ENCODE measurements around the gene DBNDD1.
A peak's percentile ranks its signal among the peaks of the same experiment; 100 is the strongest.

The DBNDD1 gene

GRCh38 chr16:90034504-90034903 is 15.2 kb upstream of the DBNDD1 start:
- Histone ChIP-seq H3K4me1 (ENCODE audit: insufficient read depth, low read length) (no peaks in the 10 kb centered on the region), H3K27ac (ENCODE audit: low read depth, low read length) (no peak overlapping the region), H3K9ac (ENCODE audit: low read depth, low read length) (no peak overlapping the region), H3K36me3 (ENCODE audit: insufficient read depth, low read length) (peaks cover 76% of the 10 kb centered on the region), H3K27me3 (ENCODE audit: insufficient read depth, low read length) (no peaks in the 10 kb centered on the region), H3K9me3 (ENCODE audit: insufficient read depth, low read depth, low read length) (no peaks in the 10 kb centered on the region), H3K4me3 (ENCODE audit: low read length) (no peak overlapping the region)
- 90% methylated on average over 7 of the region's 8 CpGs for WGBS

GRCh38 chr16:90033387-90033786 is 14.1 kb upstream of the DBNDD1 start:
- Histone ChIP-seq H3K9me3 (ENCODE audit: insufficient read depth, low read depth, low read length) (no peaks in the 10 kb centered on the region), H3K27me3 (ENCODE audit: insufficient read depth, low read length) (no peaks in the 10 kb centered on the region), H3K27ac (ENCODE audit: low read depth, low read length) (no peak overlapping the region), H3K4me1 (ENCODE audit: insufficient read depth, low read length) (no peaks in the 10 kb centered on the region), H3K36me3 (ENCODE audit: insufficient read depth, low read length) (peaks cover 73% of the 10 kb centered on the region), H3K4me3 (ENCODE audit: low read length) (no peak overlapping the region), H3K9ac (ENCODE audit: low read depth, low read length) (no peak overlapping the region)
- 95% methylated on average over 4 of the region's 4 CpGs for WGBS

GRCh38 chr16:90032674-90033331 is 13.5 kb upstream of the DBNDD1 start:
- Histone ChIP-seq H3K27ac (ENCODE audit: low read depth, low read length) (no peak overlapping the region), H3K9ac (ENCODE audit: low read depth, low read length) (no peak overlapping the region), H3K9me3 (ENCODE audit: insufficient read depth, low read depth, low read length) (no peaks in the 10 kb centered on the region), H3K27me3 (ENCODE audit: insufficient read depth, low read length) (no peaks in the 10 kb centered on the region), H3K4me3 (ENCODE audit: low read length) (no peak overlapping the region), H3K36me3 (ENCODE audit: insufficient read depth, low read length) (peaks cover 70% of the 10 kb centered on the region), H3K4me1 (ENCODE audit: insufficient read depth, low read length) (no peaks in the 10 kb centered on the region)
- WGBS = 95% methylated on average over 8 of the region's 8 CpGs

- Histone ChIP-seq H3K36me3 (ENCODE audit: insufficient read depth, low read length) (peaks cover 64% of the 10 kb centered on the region), H3K4me3 (ENCODE audit: low read length) (no peak overlapping the region), H3K9me3 (ENCODE audit: insufficient read depth, low read depth, low read length) (no peaks in the 10 kb centered on the region), H3K27ac (ENCODE audit: low read depth, low read length) (no peak overlapping the region), H3K9ac (ENCODE audit: low read depth, low read length) (no peak overlapping the region), H3K4me1 (ENCODE audit: insufficient read depth, low read length) (no peaks in the 10 kb centered on the region), H3K27me3 (ENCODE audit: insufficient read depth, low read length) (no peaks in the 10 kb centered on the region)
- 87% methylated on average over 9 of the region's 9 CpGs for whole genome bisulfite sequencing
Measured at GRCh38 chr16:90031931-90032673, 12.8 kb upstream of the DBNDD1 start.

- Histone ChIP-seq H3K27ac (ENCODE audit: low read depth, low read length) (no peak overlapping the region), H3K4me1 (ENCODE audit: insufficient read depth, low read length) (no peaks in the 10 kb centered on the region), H3K36me3 (ENCODE audit: insufficient read depth, low read length) (peaks cover 57% of the 10 kb centered on the region), H3K9ac (ENCODE audit: low read depth, low read length) (no peak overlapping the region), H3K4me3 (ENCODE audit: low read length) (no peak overlapping the region), H3K9me3 (ENCODE audit: insufficient read depth, low read depth, low read length) (no peaks in the 10 kb centered on the region), H3K27me3 (ENCODE audit: insufficient read depth, low read length) (no peaks in the 10 kb centered on the region)
- WGBS = 96% methylated on average over 19 of the region's 19 CpGs
Measured at GRCh38 chr16:90031186-90031930, 12.1 kb upstream of the DBNDD1 start.

GRCh38 chr16:90028985-90029384 is 9.7 kb upstream of the DBNDD1 start:
- peaks cover 40% of the 10 kb centered on the region for H3K36me3 ChIP-seq (ENCODE audit: insufficient read depth, low read length)
- WGBS = 89% methylated on average over 12 of the region's 12 CpGs
- H3K4me3 ChIP-seq (ENCODE audit: low read length) = no peak overlapping the region
- no peaks in the 10 kb centered on the region for H3K4me1 ChIP-seq (ENCODE audit: insufficient read depth, low read length)
- H3K9ac ChIP-seq (ENCODE audit: low read depth, low read length) = no peak overlapping the region
- H3K27ac ChIP-seq (ENCODE audit: low read depth, low read length) = no peak overlapping the region; the same call in 1 of the 2 replicates
- no peaks in the 10 kb centered on the region for H3K9me3 ChIP-seq (ENCODE audit: insufficient read depth, low read depth, low read length)
- H3K27me3 ChIP-seq (ENCODE audit: insufficient read depth, low read length) = no peaks in the 10 kb centered on the region

- no peak overlapping the region for H3K27ac ChIP-seq (ENCODE audit: low read depth, low read length)
- no peak overlapping the region for H3K9ac ChIP-seq (ENCODE audit: low read depth, low read length)
- H3K9me3 ChIP-seq (ENCODE audit: insufficient read depth, low read depth, low read length) = no peaks in the 10 kb centered on the region
- 97% methylated on average over 17 of the region's 17 CpGs for WGBS
- H3K36me3 ChIP-seq (ENCODE audit: insufficient read depth, low read length) = peaks cover 26% of the 10 kb centered on the region
- peaks cover 5% of the 10 kb centered on the region; the same call in 1 of the 2 replicates for H3K4me1 ChIP-seq (ENCODE audit: insufficient read depth, low read length)
- H3K27me3 ChIP-seq (ENCODE audit: insufficient read depth, low read length) = no peaks in the 10 kb centered on the region
- H3K4me3 ChIP-seq (ENCODE audit: low read length) = no peak overlapping the region
Measured at GRCh38 chr16:90027611-90028010, 8.4 kb upstream of the DBNDD1 start.

- Histone ChIP-seq H3K27ac (ENCODE audit: low read depth, low read length) (no peak overlapping the region), H3K36me3 (ENCODE audit: insufficient read depth, low read length) (peaks cover 12% of the 10 kb centered on the region), H3K9ac (ENCODE audit: low read depth, low read length) (no peak overlapping the region), H3K4me3 (ENCODE audit: low read length) (no peak overlapping the region), H3K9me3 (ENCODE audit: insufficient read depth, low read depth, low read length) (no peaks in the 10 kb centered on the region), H3K27me3 (ENCODE audit: insufficient read depth, low read length) (no peaks in the 10 kb centered on the region), H3K4me1 (ENCODE audit: insufficient read depth, low read length) (peaks cover 16% of the 10 kb centered on the region)
- 88% methylated on average over 8 of the region's 8 CpGs for WGBS
Measured at GRCh38 chr16:90026135-90026534, 6.9 kb upstream of the DBNDD1 start.

GRCh38 chr16:90023078-90023447 is 3.8 kb upstream of the DBNDD1 start:
- Histone ChIP-seq H3K9ac (ENCODE audit: low read depth, low read length) (peak overlapping the region; percentile 82), H3K4me3 (ENCODE audit: low read length) (peak overlapping the region; percentile 66), H3K36me3 (ENCODE audit: insufficient read depth, low read length) (peaks cover 3% of the 10 kb centered on the region; the same call in 1 of the 2 replicates), H3K27ac (ENCODE audit: low read depth, low read length) (0 out of 2 replicates have a peak overlapping the region, but pooled peaks have one; percentile 37), H3K4me1 (ENCODE audit: insufficient read depth, low read length) (peaks cover 30% of the 10 kb centered on the region), H3K9me3 (ENCODE audit: insufficient read depth, low read depth, low read length) (no peaks in the 10 kb centered on the region), H3K27me3 (ENCODE audit: insufficient read depth, low read length) (no peaks in the 10 kb centered on the region)
- WGBS = 56% methylated on average over 7 of the region's 7 CpGs

GRCh38 chr16:90022209-90023077 is 3.2 kb upstream of the DBNDD1 start:
- Histone ChIP-seq H3K9me3 (ENCODE audit: insufficient read depth, low read depth, low read length) (no peaks in the 10 kb centered on the region), H3K4me1 (ENCODE audit: insufficient read depth, low read length) (peaks cover 33% of the 10 kb centered on the region), H3K27ac (ENCODE audit: low read depth, low read length) (peak overlapping the region; percentile 77), H3K4me3 (ENCODE audit: low read length) (peak overlapping the region; percentile 66), H3K36me3 (ENCODE audit: insufficient read depth, low read length) (no peaks in the 10 kb centered on the region), H3K27me3 (ENCODE audit: insufficient read depth, low read length) (no peaks in the 10 kb centered on the region), H3K9ac (ENCODE audit: low read depth, low read length) (peak overlapping the region; percentile 82)
- WGBS = 12% methylated on average over 57 of the region's 57 CpGs

Measured in HUES64 (cell line).